Activated CD4-positive, alpha-beta T cell treated with anti-CD3 and anti-CD28 coated beads, Interleukin-2, amount 10 ng/mL, durations not matched to agents 24 days and 14 days (primary cell): Measurements from ENCODE around the gene SDCCAG8. TPM values are rescaled to one million over a fixed set of nuclear protein-coding genes. Genes with fewer than 3 reads are reported as not detected.
A peak's percentile ranks its signal among the peaks of the same experiment; 100 is the strongest.
"Not testable (repeated sequence)": the region's sequence is repeated elsewhere in the genome, so short reads cannot be mapped to it uniquely, and the experiment has no call there.

Experiments
- DNase-seq: peaks from one replicate; pipeline ENCODE4 v3.0.0; 2022
- H3K27ac Mint-ChIP-seq: one replicate; pipeline ENCODE4 v1.8.0; 2022; ENCODE audit warnings: mild to moderate bottlenecking, mixed read lengths
- H3K27me3 Mint-ChIP-seq: one replicate; pipeline ENCODE4 v1.8.0; 2022; ENCODE audit warnings: mixed read lengths
- H3K36me3 Mint-ChIP-seq: one replicate; pipeline ENCODE4 v1.8.0; 2022; ENCODE audit warnings: low read depth, mild to moderate bottlenecking, mixed read lengths
- H3K4me1 Mint-ChIP-seq: one replicate; pipeline ENCODE4 v1.8.0; 2021; ENCODE audit warnings: mixed read lengths
- H3K4me3 Mint-ChIP-seq: one replicate; pipeline ENCODE4 v1.8.0; 2022; ENCODE audit warnings: mild to moderate bottlenecking, moderate library complexity, mixed read lengths
- H3K9me3 Mint-ChIP-seq: one replicate; pipeline ENCODE4 v1.8.0; 2021; ENCODE audit warnings: mixed read lengths
- intact Hi-C: fragments of 100-400 bp; cut with micrococcal nuclease; formaldehyde crosslinking; loops from one replicate; pipeline ENCODE4 v1.15.1; 2023
- total RNA-seq: library from RNA; stranded (reverse); gene quantifications from 2 replicates; pipeline ENCODE4 v1.2.3, GENCODE V29; 2022

SDCCAG8 gene
- 16.5 and 23.6 TPM in 2 replicates for total RNA-seq

DNA sequence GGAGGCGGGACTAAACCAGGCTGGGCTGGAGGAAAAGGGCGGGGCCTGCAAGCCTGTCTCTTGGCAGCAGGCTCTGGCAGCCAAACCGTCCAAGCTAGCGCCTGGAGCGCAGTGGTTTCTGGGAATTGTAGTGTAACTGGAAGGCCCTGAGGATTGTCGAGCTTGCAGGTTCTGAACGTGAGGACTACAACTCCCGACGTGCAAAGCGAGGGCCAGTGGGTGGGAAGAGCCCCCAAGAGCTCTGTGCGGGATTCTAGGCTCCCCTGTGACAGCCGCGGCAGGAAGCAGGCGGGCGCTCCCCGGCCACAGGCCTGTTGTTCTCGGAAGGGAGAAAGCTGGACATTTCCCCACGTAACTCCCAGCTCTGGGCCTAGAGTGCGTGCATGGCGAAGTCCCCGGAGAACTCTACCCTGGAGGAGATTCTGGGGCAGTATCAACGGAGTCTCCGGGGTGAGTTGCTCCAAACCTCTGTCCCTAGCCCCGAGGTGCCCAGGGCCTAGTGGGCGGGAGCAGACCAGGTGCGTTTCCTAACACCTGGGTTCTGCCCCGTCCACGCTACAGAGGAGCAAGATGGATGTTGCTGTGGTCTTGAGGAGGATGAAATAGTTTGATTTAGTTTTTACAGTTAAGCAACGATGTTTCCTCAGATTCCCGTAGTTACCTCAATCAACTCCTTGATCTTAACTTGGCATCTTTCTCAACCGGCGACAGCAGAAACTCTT lies at the start of gene SDCCAG8:
Gene SDCCAG8 (plus strand): TSS at position 251 of the 722 bp plus-strand sequence. CDS start 133 bp downstream, at position 384.
- H3K36me3 Mint-ChIP-seq, result peaks cover 5% of the 10 kb centered on the region

DNA sequence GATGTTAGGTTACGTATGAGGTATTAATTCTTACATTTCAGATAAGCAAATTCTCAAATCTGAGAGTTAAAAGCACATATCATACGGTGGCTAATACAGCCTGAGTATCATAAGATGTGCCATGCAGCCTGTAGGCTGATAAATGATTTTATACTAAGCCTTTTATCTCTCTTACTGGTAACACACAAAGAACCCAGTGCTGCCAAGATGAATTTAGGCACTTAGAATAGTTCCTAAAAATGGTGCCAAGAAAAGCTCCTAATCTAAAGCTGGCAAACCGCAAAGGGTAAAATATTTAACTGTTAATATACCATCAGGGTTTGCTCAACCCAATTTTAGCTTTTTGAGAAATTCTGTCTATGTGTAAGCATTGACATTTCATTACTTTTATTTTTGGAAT lies 43.9 kb upstream of the SDCCAG8 start:
- H3K9me3 Mint-ChIP-seq, result not testable (repeated sequence)

More for the DNA sequence above, at the start of gene SDCCAG8:
- Mint-ChIP-seq H3K27me3 (no peaks in the 10 kb centered on the region), H3K4me1 (peaks cover 36% of the 10 kb centered on the region), H3K27ac (peak within 1 kb of the TSS; percentile 100), H3K9me3 (no peaks in the 10 kb centered on the region), H3K4me3 (peak within 1 kb of the TSS; percentile 89)
- intact Hi-C loops, result loop anchor here (1.0 to 10.0 kb wide), 12 partner anchors 31 to 1899 kb away; partner anchors contain the start of genes COX20, FH and KIF26B
- DNase-seq, result peak; percentile 98

DNA sequence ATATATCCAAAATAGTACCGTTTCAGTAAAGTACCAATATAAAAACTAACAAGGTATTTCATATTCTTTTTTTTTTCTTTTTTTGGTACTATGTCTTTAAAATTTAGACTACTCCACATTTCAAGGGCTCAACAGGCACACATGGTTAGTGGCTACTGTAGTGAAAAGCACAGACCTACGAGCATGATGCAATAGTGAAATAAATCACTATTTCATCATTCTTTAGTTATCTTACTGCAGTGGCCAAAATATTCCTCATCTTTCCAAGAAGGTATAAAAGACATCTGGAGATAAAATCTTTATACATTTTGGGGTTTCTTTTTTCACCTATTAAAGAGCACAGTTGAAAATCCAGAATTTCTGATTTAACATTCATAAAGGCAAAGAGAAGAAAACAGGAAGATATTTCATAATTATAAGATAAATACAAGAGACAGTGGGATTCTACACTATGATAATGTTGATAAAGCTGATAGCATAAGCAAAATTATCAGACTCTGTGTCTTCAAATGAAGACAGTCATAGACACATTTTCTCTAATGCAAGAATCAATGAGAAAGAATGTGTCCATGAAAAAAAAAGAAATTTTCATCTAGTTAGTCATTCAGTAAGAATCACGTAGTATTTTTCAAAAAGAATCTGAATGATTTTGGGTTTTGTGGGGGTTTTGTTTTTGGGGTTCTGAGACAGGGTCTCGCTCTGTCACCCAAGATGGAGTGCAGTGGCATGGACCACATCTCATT lies 42.6 kb upstream of the SDCCAG8 start:
- H3K27ac Mint-ChIP-seq, result no peak overlapping the region
- H3K36me3 Mint-ChIP-seq, result peaks cover 25% of the 10 kb centered on the region
- H3K4me3 Mint-ChIP-seq, result no peak overlapping the region
- intact Hi-C loops, result no loop called here
- no peaks in the 10 kb centered on the region for H3K4me1 Mint-ChIP-seq
- H3K27me3 Mint-ChIP-seq, result no peaks in the 10 kb centered on the region
- H3K9me3 Mint-ChIP-seq, result no peaks in the 10 kb centered on the region
- no peak for DNase-seq

More for the DNA sequence above, 43.9 kb upstream of the SDCCAG8 start:
- DNase-seq, H3K27ac Mint-ChIP-seq, H3K27me3 Mint-ChIP-seq, H3K4me1 Mint-ChIP-seq, H3K4me3 Mint-ChIP-seq, intact Hi-C loops: not testable (repeated sequence)
- peaks cover 14% of the 10 kb centered on the region for H3K36me3 Mint-ChIP-seq

DNA sequence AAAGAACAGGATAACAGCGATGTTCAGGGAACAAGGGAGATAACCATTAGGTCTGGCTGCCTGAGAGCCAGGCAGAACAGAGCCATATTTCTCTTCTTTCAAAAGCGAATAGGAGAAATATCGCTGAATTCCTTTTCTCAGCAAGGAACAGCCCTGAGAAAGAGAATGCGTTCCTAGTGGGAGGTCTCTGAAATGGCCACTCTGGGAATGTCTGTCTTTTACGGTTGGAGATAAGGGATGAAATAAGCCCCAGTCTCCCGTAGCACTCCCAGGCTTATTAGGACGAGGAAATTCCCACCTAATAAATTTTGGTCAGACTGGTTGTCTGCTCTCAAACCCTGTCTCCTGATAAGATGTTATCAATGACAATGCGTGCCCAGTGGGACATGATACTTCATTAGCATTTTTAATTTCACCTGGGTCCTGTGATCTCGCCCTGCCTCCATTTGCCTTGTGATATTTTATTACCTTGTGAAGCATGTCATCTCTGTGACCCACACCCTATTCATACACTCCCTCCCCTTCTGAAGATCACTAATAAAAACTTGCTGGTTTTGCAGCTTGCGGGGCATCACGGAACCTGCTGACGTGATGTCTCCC lies 40.5 kb upstream of the SDCCAG8 start:
- intact Hi-C loops, result loop anchor here (5.0 kb wide), 1 partner anchor 37 kb away; no protein-coding TSS in a partner anchor
- H3K27me3 Mint-ChIP-seq, result not testable (repeated sequence)

DNA sequence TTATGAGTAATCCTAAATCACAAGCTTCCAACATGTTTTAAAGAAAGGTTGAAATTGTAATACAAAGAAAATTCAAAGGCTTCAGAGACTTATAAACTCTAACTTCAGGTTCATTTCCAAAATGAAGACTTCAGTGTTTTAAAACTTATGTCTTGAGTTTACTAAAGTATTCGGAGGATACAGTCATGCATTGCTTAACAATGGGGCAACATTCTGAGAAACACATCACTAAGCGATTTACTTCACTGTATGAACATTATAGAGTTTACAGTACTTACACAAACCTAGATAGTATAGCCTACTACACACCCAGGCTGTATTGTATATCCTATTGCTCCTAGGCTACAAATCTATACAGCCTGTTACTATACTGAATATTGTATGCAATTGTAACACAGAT lies 39.1 kb upstream of the SDCCAG8 start:
- Mint-ChIP-seq H3K27me3 (no peaks in the 10 kb centered on the region), H3K36me3 (peaks cover 48% of the 10 kb centered on the region)
- intact Hi-C loops, result loop anchor here (5.0 kb wide), 1 partner anchor 36 kb away; no protein-coding TSS in a partner anchor

More for the DNA sequence above, 40.5 kb upstream of the SDCCAG8 start:
- H3K9me3 Mint-ChIP-seq, H3K4me1 Mint-ChIP-seq, DNase-seq, H3K27ac Mint-ChIP-seq, H3K4me3 Mint-ChIP-seq: not testable (repeated sequence)
- H3K36me3 Mint-ChIP-seq, result peaks cover 38% of the 10 kb centered on the region

DNA sequence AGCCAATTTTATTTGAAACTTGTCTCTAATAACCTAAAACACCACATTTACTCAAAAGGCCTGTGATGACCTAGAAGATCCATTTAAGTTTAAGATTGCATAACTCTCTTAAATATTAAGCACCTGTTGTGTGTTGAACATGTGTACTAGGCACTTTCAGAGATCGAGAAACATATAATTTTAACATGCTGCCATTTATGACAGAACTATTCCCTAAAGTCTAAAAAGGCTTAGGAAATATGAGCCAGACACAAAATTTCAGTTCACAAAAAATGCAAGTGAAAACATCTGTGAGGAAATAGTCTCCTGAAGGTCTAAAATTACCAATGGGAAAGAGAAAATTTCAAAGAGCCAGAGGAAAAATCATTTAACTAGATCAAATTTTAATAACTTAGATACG lies 38.5 kb upstream of the SDCCAG8 start:
- no peak for DNase-seq
- no peaks in the 10 kb centered on the region for H3K27me3 Mint-ChIP-seq
- intact Hi-C loops, result loop anchor here (5.0 kb wide), 1 partner anchor 35 kb away; no protein-coding TSS in a partner anchor
- H3K9me3 Mint-ChIP-seq, result peaks cover 3% of the 10 kb centered on the region
- H3K4me1 Mint-ChIP-seq, result no peaks in the 10 kb centered on the region
- no peak overlapping the region for H3K27ac Mint-ChIP-seq
- H3K36me3 Mint-ChIP-seq, result peaks cover 52% of the 10 kb centered on the region
- H3K4me3 Mint-ChIP-seq, result no peak overlapping the region

More for the DNA sequence above, 39.1 kb upstream of the SDCCAG8 start:
- H3K9me3 Mint-ChIP-seq, result peaks cover 3% of the 10 kb centered on the region
- DNase-seq, result no peak
- no peak overlapping the region for H3K27ac Mint-ChIP-seq
- no peaks in the 10 kb centered on the region for H3K4me1 Mint-ChIP-seq
- H3K4me3 Mint-ChIP-seq, result no peak overlapping the region

DNA sequence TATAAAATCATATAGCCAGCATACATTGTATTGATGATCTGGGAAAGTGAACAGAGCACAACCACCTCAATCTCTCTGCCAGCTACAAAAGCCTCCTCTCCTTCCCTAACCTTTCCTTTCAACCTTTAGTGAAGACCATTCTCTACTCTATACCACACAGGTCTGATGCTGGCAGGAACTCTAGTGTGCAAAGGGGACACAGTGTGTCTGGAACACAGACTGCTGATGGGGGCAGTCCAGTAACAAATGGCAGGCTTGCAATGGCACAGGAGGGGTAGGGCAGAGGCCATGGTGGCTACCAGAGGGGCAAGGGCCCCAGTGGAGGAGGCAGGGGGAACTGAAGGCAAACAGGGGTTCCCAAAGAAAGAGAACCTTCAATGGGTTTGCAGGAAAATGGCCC lies 37.8 kb upstream of the SDCCAG8 start:
- peaks cover 3% of the 10 kb centered on the region for H3K9me3 Mint-ChIP-seq
- H3K36me3 Mint-ChIP-seq, result peaks cover 58% of the 10 kb centered on the region
- DNase-seq, result no peak
- intact Hi-C loops, result loop anchor here (5.0 kb wide), 1 partner anchor 34 kb away; no protein-coding TSS in a partner anchor
- H3K27ac Mint-ChIP-seq, result no peak overlapping the region
- no peaks in the 10 kb centered on the region for H3K27me3 Mint-ChIP-seq
- H3K4me3 Mint-ChIP-seq, result no peak overlapping the region
- H3K4me1 Mint-ChIP-seq, result no peaks in the 10 kb centered on the region

DNA sequence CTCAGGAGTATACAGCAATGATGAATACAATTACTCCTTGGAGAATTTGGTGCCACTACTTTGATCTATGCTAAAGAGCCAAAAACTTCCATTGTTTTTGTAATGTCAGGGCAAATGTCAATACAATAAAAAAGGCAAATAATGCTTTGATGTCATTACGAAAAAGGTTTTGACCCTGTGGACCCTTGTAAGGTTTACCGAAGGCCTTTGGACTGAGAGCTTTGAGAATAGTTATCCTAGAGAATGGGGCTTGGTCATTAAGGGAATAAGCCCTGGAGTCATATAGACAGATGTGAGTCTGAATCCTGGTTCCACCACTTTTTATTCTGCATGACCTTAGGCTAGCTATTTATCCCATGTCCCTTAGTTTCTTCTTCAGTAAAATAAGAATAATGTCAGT lies 28.2 kb upstream of the SDCCAG8 start:
- H3K27ac Mint-ChIP-seq, result no peak overlapping the region
- H3K4me1 Mint-ChIP-seq, result peaks cover 5% of the 10 kb centered on the region
- DNase-seq, result no peak
- H3K4me3 Mint-ChIP-seq, result no peak overlapping the region
- H3K36me3 Mint-ChIP-seq, result peaks cover 48% of the 10 kb centered on the region
- H3K9me3 Mint-ChIP-seq, result peaks cover 17% of the 10 kb centered on the region
- intact Hi-C loops, result no loop called here
- H3K27me3 Mint-ChIP-seq, result no peaks in the 10 kb centered on the region

DNA sequence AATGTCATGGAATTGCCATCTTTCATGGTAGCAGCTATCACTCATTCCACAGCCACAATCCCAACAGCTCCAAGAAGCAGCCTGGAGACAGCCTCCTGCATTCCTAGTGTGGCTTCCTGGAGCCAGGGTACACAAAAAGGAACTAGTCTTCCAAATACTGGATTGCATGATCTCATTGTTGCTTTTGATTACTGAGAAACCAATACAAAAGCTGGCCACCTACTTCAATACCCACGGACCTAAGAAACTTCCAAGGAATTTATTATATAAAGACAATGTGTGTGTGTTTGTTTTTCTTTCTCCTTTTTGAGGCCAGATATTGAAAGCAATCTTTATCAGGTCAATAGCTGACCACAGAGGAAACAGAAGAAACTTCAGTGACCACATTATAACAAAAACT lies 26.3 kb upstream of the SDCCAG8 start:
- Mint-ChIP-seq H3K4me3 (no peak overlapping the region), H3K36me3 (peaks cover 42% of the 10 kb centered on the region), H3K27ac (no peak overlapping the region), H3K27me3 (no peaks in the 10 kb centered on the region), H3K9me3 (peaks cover 24% of the 10 kb centered on the region), H3K4me1 (peaks cover 5% of the 10 kb centered on the region)
- no peak for DNase-seq
- intact Hi-C loops, result no loop called here

DNA sequence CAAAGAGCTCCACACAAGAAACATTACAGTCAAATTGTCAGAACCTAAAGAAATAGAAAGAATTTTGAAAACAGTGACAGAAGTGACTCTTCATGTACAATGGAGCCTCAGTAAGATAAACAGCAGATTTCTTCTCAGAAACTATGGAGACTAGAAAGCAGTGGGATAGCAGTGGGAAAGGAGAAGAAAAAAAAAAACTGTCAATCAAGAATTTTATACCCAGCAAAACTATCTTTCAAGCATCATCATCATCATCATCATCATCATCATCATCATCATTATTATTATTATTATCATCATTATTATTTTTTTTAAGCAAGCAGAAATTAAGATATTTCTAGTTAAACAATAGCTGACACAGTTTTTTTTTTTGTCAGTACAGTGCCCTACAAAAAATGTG lies 24.9 kb upstream of the SDCCAG8 start:
- H3K4me3 Mint-ChIP-seq, result no peak overlapping the region
- intact Hi-C loops, result no loop called here

DNA sequence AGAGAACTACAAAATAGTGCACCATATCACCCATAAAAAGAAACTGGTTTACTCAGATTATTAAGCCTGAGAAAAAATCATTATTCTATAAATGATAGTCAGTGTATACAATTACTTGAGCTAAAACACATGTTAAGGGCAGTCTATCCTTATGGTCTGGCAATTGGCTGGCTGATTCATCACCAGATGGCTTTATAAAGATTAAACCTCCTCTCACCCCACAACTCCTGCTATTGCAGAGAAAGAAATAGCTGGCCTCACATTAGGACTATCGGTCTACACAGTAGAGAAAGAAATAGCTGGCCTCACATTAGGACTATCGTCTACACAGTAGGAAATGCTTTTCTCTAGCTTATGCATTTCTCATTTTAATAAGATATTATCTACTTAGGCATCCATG lies 21.9 kb upstream of the SDCCAG8 start:
- Mint-ChIP-seq H3K4me3 (no peak overlapping the region), H3K9me3 (peaks cover 29% of the 10 kb centered on the region), H3K27me3 (no peaks in the 10 kb centered on the region), H3K4me1 (peaks cover 7% of the 10 kb centered on the region), H3K27ac (no peak overlapping the region), H3K36me3 (peaks cover 55% of the 10 kb centered on the region)
- DNase-seq, result no peak
- intact Hi-C loops, result no loop called here

More for the DNA sequence above, 24.9 kb upstream of the SDCCAG8 start:
- peaks cover 29% of the 10 kb centered on the region for H3K9me3 Mint-ChIP-seq
- peaks cover 47% of the 10 kb centered on the region for H3K36me3 Mint-ChIP-seq
- DNase-seq, result no peak
- H3K4me1 Mint-ChIP-seq, result peaks cover 7% of the 10 kb centered on the region
- no peak overlapping the region for H3K27ac Mint-ChIP-seq
- no peaks in the 10 kb centered on the region for H3K27me3 Mint-ChIP-seq

DNA sequence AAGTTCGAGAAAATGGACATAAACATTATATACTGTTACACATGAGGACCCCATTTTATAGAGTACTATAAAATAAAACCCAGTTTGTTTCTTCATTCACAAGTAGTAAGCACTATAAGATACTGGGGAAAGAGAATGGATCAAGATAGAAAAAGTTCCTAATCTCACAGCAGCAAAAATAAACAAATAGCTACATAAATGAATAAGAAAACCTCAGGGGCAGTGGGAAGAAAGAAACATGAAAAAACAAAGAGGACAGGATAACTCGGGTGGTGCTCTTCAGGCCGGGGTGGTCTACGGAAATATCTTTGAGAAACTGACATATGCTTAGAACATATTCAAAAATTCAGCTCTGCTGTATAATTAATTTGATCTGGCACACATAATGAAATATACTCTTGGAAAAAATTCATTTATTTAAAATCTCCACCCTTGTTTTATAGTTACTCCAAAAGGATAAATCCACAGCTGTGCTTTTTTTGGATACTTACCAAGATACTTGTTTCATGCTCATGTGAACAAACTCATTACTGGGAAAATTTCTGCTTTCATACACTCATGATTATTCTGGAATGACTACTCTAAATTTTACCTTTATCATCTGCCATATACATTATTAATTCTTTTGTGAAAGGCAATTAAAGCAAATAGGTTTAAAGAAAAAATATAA lies 20.7 kb upstream of the SDCCAG8 start:
- no peak for DNase-seq
- Mint-ChIP-seq H3K9me3 (peaks cover 24% of the 10 kb centered on the region), H3K4me1 (peaks cover 4% of the 10 kb centered on the region), H3K27ac (no peak overlapping the region), H3K4me3 (no peak overlapping the region), H3K36me3 (peaks cover 53% of the 10 kb centered on the region), H3K27me3 (no peaks in the 10 kb centered on the region)
- intact Hi-C loops, result no loop called here

DNA sequence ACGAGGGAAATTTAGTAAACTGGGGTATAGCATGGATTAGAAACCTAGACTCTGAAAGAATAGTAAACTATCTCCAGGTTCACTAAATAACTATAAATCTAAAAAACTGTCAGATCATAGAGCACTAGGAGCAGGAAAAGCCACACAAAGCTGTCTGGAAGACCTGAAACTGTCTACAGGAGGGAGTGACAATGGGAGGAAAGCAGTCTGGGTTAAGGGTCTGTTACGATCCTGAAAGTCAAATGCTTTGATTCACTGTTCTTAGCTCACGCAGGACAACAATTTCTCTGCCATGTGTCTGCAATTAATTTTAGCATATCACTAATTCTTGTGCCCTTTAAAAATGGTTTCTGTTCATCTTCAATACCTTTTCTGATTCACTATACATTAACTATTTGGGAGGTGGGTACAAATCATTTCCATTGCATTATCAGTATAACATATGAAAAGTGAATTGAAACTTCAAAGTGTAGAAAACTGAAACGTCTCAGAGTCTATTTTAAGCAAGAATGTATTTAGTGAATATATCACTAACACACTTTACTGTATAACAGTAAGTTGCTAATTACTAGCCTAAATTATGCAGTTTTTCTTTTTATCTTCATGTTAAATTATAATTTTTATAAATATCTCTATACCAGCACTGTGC lies 19.1 kb upstream of the SDCCAG8 start:
- Mint-ChIP-seq H3K4me1 (peaks cover 2% of the 10 kb centered on the region), H3K4me3 (no peak overlapping the region), H3K36me3 (peaks cover 46% of the 10 kb centered on the region), H3K27ac (no peak overlapping the region), H3K9me3 (peaks cover 16% of the 10 kb centered on the region), H3K27me3 (no peaks in the 10 kb centered on the region)
- intact Hi-C loops, result no loop called here
- no peak for DNase-seq
